Osteoblast (primary cell): ENCODE measurements around the gene STAP2. TPM values are rescaled to one million over a fixed set of nuclear protein-coding genes. Genes with fewer than 3 reads are reported as not detected.

ENCODE experiments used
- DNase-seq: peaks from one replicate; pipeline ENCODE4 v3.0.0; 2011; ENCODE audit warnings: low spot score, mixed read lengths; ENCODE audit not compliant: insufficient read length; ENCODE audit errors: missing footprints
- H2AFZ ChIP-seq: 2 replicates; pipeline ENCODE4 v1.6.0; 2011; ENCODE audit warnings: mild to moderate bottlenecking, low read length
- H3K27ac ChIP-seq: 2 replicates; pipeline ENCODE4 v1.5.1; 2011; ENCODE audit warnings: mild to moderate bottlenecking, low read depth, low read length, moderate library complexity
- H3K27me3 ChIP-seq: 2 replicates; pipeline ENCODE4 v1.6.0; 2012; ENCODE audit warnings: mild to moderate bottlenecking, control low read depth, inconsistent platforms, low read length, moderate library complexity; ENCODE audit not compliant: insufficient read depth
- H3K36me3 ChIP-seq: 2 replicates; pipeline ENCODE4 v1.5.1; 2011; ENCODE audit warnings: mild to moderate bottlenecking, low read length, control low read depth, moderate library complexity; ENCODE audit not compliant: insufficient read depth
- H3K4me1 ChIP-seq: 2 replicates; pipeline ENCODE4 v1.5.1; 2011; ENCODE audit warnings: mild to moderate bottlenecking, low read length, control low read depth, moderate library complexity; ENCODE audit not compliant: insufficient read depth
- H3K4me2 ChIP-seq: 2 replicates; pipeline ENCODE4 v1.6.0; 2011; ENCODE audit warnings: mild to moderate bottlenecking, low read length; ENCODE audit not compliant: insufficient read depth
- H3K4me3 ChIP-seq: fragments of 200-600 bp; sonication (generic); 3 replicates; pipeline ENCODE4 v1.5.1; 2012; ENCODE audit warnings: mild to moderate bottlenecking, low read length, inconsistent platforms; ENCODE audit not compliant: insufficient read depth
- H3K79me2 ChIP-seq: 2 replicates; pipeline ENCODE4 v1.6.0; 2012; ENCODE audit warnings: mild to moderate bottlenecking, low read length, control low read depth, inconsistent platforms; ENCODE audit not compliant: insufficient read depth
- H3K9me3 ChIP-seq: 2 replicates; pipeline ENCODE4 v1.5.1; 2011; ENCODE audit warnings: low read depth, low read length, control low read depth
- H4K20me1 ChIP-seq: 2 replicates; pipeline ENCODE4 v1.6.0; 2012; ENCODE audit warnings: mild to moderate bottlenecking, low read length, control low read depth; ENCODE audit not compliant: insufficient read depth
- CTCF ChIP-seq: IDR thresholded peaks from 2 replicates; pipeline ENCODE4 v1.5.1; 2011; ENCODE audit warnings: mild to moderate bottlenecking, low read depth, low read length, moderate library complexity; ENCODE audit errors: extremely low read depth
- total RNA-seq: library from RNA; depleted of rRNA; stranded (reverse); fragments of >200 nt; gene quantifications from 2 replicates; pipeline ENCODE4 v1.2.3, GENCODE V29; 2012

STAP2 gene
- total RNA-seq, 1 donor = 2.5 TPM

- H3K9me3 ChIP-seq = no peaks in the 10 kb centered on the region
- peaks cover 8% of the 10 kb centered on the region for H3K4me1 ChIP-seq
- no peak overlapping the region for H3K4me3 ChIP-seq
- peak; percentile 76 for DNase-seq
- H2AFZ ChIP-seq = no peak overlapping the region
- no peaks in the 10 kb centered on the region for H3K27me3 ChIP-seq
- H4K20me1 ChIP-seq = peaks cover 48% of the 10 kb centered on the region
- no peak overlapping the region for H3K4me2 ChIP-seq
- no peak overlapping the region for H3K27ac ChIP-seq
- no peak for TF ChIP-seq CTCF
- H3K36me3 ChIP-seq = peaks cover 63% of the 10 kb centered on the region
- peaks cover 37% of the 10 kb centered on the region for H3K79me2 ChIP-seq
Measured at GRCh38 chr19:4363571-4364304, 25.1 kb upstream of the STAP2 start.

- TF ChIP-seq CTCF = no peak
- Histone ChIP-seq H4K20me1 (peaks cover 42% of the 10 kb centered on the region), H3K4me2 (no peak overlapping the region), H3K36me3 (peaks cover 64% of the 10 kb centered on the region), H3K4me3 (no peak overlapping the region), H3K27ac (no peak overlapping the region), H3K27me3 (no peaks in the 10 kb centered on the region), H3K9me3 (no peaks in the 10 kb centered on the region), H3K79me2 (peaks cover 31% of the 10 kb centered on the region), H2AFZ (no peak overlapping the region), H3K4me1 (peaks cover under 1% of the 10 kb centered on the region)
- DNase-seq = peak; percentile 80
Measured at GRCh38 chr19:4362831-4363545, 24.4 kb upstream of the STAP2 start.

GRCh38 chr19:4362101-4362828 lies 23.6 kb upstream of the STAP2 start:
- Histone ChIP-seq H3K36me3 (peaks cover 64% of the 10 kb centered on the region), H3K9me3 (no peaks in the 10 kb centered on the region), H3K27ac (no peak overlapping the region), H3K4me1 (no peaks in the 10 kb centered on the region), H3K27me3 (no peaks in the 10 kb centered on the region), H4K20me1 (peaks cover 34% of the 10 kb centered on the region), H3K4me2 (no peak overlapping the region), H3K4me3 (no peak overlapping the region), H2AFZ (no peak overlapping the region), H3K79me2 (peaks cover 23% of the 10 kb centered on the region)
- TF ChIP-seq CTCF = no peak
- DNase-seq = peak; percentile 46
